GM21447 (cell line): ENCODE measurements around the gene KREMEN2.
"Not testable (repeated sequence)": the region's sequence is repeated elsewhere in the genome, so short reads cannot be mapped to it uniquely, and the experiment has no call there.

Experiments used
- ATAC-seq: cut with Tn5 transposase; IDR thresholded peaks from one replicate; pipeline ENCODE4 v1.9.1; 2021; ENCODE audit not compliant: unreplicated experiment

The KREMEN2 gene

GRCh38 chr16:2938206-2938605 lies 25.9 kb upstream of the KREMEN2 start:
- ATAC-seq: no peak

DNA sequence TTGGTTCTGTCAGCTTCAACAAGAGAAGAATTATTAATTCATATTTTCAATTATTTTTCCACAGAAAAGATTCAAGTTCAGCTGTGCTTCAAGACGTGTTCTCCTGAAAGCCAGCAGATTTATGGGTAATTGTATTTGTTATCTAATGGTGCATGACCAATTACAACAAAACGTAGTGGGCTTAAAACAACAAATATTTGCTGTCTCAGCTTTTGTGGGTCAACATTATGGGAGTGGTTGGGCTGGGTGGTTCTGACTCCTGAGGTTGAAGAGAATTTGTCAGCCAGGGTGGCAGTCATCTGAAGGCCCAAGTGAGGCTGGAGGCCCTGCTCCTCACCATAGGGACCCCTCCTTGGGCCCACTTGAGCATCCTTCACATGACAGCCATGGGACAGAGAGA lies 24.1 kb upstream of the KREMEN2 start:
- no peak for ATAC-seq

DNA sequence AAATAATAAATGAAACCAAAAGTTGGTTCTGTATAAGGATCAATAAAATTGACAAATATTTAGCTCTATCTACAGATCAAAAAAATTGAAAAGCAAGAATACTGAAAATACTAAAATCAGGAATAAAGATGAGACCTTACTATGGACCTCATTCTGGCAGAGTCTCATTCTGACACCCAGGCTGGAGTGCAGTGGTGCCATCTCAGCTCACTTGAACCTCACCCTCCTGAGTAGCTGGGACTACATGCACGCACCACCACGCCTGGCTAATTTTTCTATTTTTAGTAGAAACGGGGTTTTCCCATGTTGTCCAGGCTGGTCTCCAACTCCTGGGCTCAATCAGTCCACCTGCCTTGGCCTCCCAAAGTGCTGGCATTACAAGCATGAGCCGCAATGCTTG lies 22.0 kb upstream of the KREMEN2 start:
- no peak for ATAC-seq

DNA sequence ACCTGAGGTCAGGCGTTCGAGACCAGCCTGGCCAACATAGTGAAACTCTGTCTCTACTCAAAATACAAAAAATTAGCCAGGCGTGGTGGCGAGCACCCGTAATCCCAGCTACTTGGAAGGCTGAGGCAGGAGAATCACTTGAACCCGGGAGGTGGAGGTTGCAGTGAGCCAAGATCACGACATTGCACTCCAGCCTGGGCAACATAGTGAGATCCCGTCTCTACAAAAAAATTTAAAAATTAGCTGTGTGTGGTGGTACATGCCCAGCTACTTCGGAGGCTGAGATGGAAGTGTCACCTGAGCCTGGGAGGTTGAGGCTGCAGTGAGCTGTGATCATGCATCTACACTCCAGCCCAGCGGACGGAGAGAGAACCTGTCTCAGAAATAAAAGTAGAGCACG lies 20.4 kb upstream of the KREMEN2 start:
- ATAC-seq: not testable (repeated sequence)

- ATAC-seq: no peak
Observed at GRCh38 chr16:2946649-2947048, 17.4 kb upstream of the KREMEN2 start.

- ATAC-seq: no peak
Observed at GRCh38 chr16:2948807-2949704, 15.0 kb upstream of the KREMEN2 start.

DNA sequence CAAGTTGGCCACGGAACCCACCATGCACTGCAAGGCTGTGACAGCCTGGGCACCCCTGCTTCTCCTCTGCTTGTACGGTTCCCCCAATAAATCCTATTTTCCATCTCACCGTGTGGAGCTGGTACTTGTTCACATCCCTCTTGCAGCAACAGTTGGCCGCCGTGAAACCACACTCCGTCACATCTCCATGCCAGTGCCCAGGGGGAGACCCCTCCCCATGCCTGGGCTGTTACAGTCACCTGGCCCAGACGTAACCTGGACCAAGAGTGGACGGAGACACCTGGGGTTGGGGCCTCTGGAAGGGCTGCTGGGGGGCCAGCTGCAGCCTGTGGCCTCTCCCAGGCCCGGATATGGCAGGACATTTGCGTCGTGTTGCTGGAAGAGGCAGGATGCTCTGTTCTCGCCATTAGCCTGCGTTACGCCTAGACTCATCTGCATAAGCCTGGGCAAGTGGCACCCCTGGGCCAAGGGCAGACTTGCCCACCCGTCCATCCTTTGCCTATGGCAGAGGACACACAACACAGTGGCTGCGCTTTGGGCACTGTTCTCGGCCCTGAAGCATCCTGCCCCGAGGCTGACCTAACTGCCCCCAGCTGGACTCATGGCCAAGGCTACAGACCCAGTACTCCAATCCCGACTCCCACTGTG lies 14.2 kb upstream of the KREMEN2 start:
- no peak for ATAC-seq

GRCh38 chr16:2950353-2950724 lies 13.7 kb upstream of the KREMEN2 start:
- no peak for ATAC-seq

- ATAC-seq: no peak
Observed at GRCh38 chr16:2950773-2951172, 13.3 kb upstream of the KREMEN2 start.

- no peak for ATAC-seq
Observed at GRCh38 chr16:2952679-2953078, 11.4 kb upstream of the KREMEN2 start.

- ATAC-seq: no peak
Observed at GRCh38 chr16:2953706-2954627, 10.1 kb upstream of the KREMEN2 start.

DNA sequence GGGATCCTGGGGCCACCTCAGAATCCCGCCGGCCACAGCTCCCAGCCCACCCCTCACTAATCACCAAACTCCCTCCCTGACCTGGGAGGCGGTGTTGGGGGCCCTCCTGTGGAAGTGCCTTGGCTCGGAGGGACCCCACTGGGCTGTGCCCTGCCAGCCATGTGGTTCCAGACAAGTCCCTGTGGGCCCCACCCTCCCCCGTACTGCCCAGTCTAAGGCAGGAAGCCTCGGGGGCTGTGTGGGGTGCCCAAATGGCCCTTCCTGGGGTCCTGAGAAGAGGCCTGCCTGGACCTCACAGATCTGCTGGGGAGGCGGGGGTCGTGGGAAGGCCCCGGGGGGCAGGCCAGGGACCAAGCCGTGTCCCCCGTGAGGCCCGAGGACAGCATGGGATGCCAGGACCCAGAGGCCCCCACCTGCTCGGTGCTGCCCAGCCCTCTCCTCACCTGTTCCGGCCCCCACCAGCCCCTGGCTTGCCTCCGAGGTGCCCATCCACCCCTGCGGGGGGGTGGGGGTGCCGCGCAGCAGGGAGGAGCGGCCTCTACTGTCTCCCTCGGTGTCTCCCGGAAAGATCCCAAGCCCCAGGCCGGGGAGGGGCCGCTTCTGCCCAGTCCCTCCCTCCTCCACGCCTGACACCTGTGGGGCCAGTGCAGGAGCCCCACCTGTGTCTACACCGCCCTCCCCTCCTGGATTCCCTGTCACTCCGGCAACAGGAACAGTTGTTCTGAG lies 9.3 kb upstream of the KREMEN2 start:
- ATAC-seq: no peak

GRCh38 chr16:2955438-2955778 lies 8.7 kb upstream of the KREMEN2 start:
- no peak for ATAC-seq

DNA sequence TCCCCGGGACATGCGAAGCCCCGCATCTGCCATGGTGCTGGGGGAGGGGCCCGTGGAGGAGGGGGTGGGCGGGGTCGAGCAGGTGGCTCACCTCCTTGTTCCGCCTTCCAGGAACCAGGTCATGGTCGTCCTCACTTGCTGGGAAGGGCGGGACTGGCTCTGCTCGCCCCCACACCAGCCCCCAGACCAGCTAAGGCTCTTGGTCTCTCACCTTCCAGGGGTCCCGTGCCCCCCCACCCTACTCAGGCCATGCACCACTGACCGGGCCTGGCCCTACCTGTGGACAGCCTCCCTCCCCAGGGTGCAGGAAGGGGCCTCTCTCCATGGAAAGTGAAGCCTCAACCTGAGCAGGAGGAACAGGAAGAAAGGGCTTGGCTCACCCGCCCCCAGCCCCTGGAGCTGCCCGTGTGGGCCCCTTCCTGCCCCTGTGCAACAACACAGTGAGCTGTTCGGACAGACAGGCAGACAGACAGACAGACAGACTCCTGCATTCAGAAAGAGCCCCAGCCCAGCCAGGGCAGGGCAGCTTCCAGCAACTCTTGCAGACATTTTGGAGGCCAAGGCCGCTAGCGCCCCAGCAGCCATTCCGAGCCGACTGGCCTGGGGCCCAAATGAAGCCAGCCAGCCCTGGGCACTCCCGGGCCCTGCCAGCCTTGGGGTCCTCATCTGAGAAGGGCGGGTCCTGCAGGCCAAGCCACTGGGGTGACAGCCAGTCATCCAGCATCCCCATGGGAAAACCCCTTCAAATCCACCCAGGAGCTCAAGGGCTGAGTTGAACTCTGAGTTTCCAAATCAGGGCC lies 8.1 kb upstream of the KREMEN2 start:
- no peak for ATAC-seq

GRCh38 chr16:2956579-2956956 lies 7.5 kb upstream of the KREMEN2 start:
- no peak for ATAC-seq

DNA sequence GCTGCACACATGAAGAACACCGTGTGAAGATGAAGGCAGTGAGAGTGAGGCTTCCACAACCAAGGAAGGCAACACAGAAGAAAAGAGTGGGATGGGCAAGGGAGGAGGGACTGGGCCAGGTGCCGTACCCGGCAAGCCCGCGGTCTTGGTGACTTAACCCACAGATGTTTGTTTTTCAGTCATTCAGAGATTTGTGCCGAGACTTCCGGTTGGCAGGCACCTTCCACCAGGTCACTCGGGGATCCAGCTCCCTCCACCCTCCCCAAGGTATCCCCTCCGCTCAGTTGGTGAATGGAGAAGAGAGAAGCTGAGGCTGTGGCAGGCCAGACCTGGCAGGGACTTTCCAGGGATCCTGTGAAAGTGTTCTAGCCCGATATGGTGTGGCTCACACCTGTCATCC lies 4.9 kb upstream of the KREMEN2 start:
- no peak for ATAC-seq

GRCh38 chr16:2960183-2961010 lies 3.7 kb upstream of the KREMEN2 start:
- ATAC-seq: no peak

- ATAC-seq: no peak
Observed at GRCh38 chr16:2962334-2963073, 1.6 kb upstream of the KREMEN2 start.
